ENCODE measurements around the gene RIN3. TPM values are rescaled to one million over a fixed set of nuclear protein-coding genes. Genes with fewer than 3 reads are reported as not detected.

Gene RIN3
- total RNA-seq, 4 donors from 2014 or later = 6.2 to 29.8 (median 12.2) TPM

DNA sequence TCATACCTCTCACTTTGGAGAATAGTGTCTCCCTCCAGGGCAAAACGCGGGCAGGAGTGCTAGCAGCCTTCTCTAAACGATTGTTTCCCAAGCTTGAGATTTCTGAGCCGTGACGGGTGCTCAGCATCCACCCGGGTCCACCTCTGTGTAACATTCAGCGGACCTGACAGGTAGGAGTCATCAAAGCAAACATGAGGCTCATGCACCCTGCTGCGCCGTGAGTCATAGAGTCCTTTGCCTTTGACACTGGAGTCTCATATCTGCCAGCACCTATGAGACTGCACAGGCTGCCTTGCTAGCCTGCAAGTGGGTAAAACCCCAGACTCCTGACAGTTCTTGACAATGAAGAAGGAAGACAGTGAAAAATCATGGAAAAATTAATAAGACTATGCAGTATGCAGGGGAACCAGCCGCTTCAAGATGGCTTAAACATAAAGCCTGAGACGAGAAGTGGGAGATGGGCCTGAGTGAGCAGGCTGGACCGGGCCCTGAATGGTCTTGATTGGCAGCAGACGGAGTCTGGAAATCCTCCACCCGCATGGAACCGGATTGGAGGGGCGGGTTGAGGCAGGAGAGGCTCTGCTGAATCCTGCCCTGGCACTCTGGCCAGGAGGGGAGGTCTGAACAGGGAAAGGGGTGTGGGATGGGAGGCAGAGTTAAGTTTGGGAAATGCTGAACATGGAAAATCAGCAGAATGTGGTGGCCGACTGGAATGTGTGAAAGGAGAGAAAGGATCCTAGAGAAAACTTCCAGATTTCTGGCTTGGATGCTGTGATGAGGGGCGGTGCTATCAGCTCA, 180.6 kb downstream of the RIN3 start:
- Histone ChIP-seq H3K27ac (no peak overlapping the region), H3K27me3 (no peaks in the 10 kb centered on the region), H3K36me3 (no peaks in the 10 kb centered on the region), H3K9me3 (no peaks in the 10 kb centered on the region), H3K4me1 (no peaks in the 10 kb centered on the region), H3K4me3 (no peak overlapping the region)
- no peak for DNase-seq
- TF ChIP-seq POLR2A (IDR thresholded peaks at IDR 0.05) = no peak
- TF ChIP-seq, protein P1, sequence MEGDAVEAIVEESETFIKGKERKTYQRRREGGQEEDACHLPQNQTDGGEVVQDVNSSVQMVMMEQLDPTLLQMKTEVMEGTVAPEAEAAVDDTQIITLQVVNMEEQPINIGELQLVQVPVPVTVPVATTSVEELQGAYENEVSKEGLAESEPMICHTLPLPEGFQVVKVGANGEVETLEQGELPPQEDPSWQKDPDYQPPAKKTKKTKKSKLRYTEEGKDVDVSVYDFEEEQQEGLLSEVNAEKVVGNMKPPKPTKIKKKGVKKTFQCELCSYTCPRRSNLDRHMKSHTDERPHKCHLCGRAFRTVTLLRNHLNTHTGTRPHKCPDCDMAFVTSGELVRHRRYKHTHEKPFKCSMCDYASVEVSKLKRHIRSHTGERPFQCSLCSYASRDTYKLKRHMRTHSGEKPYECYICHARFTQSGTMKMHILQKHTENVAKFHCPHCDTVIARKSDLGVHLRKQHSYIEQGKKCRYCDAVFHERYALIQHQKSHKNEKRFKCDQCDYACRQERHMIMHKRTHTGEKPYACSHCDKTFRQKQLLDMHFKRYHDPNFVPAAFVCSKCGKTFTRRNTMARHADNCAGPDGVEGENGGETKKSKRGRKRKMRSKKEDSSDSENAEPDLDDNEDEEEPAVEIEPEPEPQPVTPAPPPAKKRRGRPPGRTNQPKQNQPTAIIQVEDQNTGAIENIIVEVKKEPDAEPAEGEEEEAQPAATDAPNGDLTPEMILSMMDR (IDR thresholded peaks at IDR 0.05) = no peak
- intact Hi-C loops (cut with DNase I; ENCODE audit: low total_unique reads) = no loop called here

DNA sequence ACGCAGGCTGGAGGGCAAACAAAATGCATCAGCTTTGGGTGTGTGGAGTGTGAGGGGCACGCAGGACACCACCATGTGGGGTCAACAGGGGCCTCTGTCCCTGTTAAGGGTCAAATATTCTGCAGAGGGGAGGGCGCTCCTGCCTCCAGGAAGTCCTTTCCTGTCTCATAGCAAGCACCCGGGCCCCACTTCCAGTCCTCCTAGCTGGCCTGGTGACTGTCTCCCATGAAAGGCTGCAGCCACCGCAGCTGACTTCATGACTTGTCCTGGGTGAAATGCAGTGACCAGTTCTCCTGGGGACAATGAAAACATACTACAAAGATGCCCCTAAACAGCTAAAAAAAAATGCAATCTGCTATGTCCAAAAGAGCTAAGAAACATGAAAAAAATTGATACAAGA, 181.2 kb downstream of the RIN3 start:
- TF ChIP-seq, protein P1 (IDR thresholded peaks at IDR 0.05) = no peak
- TF ChIP-seq POLR2A (IDR thresholded peaks at IDR 0.05) = no peak
- intact Hi-C loops (cut with DNase I; ENCODE audit: low total_unique reads) = no loop called here
- Histone ChIP-seq H3K9me3 (no peaks in the 10 kb centered on the region), H3K36me3 (no peaks in the 10 kb centered on the region), H3K4me1 (no peaks in the 10 kb centered on the region), H3K27ac (no peak overlapping the region), H3K4me3 (no peak overlapping the region), H3K27me3 (no peaks in the 10 kb centered on the region)
- no peak for DNase-seq

DNA sequence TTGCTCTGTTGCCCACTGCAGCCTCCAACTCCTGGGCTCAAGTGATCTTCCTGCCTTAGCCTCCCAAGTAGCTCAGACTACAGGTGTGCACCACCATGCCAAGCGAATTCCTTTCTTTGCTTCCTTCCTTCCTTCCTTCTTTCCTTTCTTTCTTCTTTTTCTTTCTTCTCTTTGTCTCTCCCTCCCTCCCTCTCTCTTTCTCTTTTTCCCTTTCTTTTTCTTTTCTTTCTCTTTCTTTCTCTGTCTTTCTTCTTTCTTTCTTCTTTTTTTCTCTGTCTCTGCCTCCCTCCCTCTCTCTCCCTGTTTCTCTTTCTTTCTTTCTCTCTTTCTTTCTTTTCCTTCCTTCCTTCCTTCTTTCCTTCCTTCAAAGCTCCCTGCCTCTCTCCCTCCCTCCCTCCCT, 182.0 kb downstream of the RIN3 start:
- intact Hi-C loops (cut with DNase I; ENCODE audit: low total_unique reads) = no loop called here
- DNase-seq = no peak

DNA sequence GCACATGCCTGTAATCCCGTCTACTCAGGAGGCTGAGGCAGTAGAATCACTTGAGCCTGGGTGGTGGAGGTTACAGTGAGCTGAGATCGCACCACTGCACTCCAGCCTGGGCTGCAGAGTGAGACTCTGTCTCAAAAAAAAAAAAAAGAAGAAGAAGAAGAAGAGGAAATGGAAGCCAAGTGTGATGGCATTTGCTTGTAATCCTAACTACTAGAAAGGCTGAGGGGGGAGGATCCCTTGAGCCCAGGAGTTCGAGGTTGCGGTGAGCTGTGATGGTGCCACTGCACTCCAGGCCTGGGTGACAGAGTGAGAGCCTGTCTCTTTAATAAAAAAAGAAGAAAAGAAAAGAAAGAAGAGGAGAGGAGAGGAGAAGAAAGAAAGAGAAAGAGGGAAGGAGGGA, 182.8 kb downstream of the RIN3 start:
- Histone ChIP-seq H3K27me3 (no peaks in the 10 kb centered on the region), H3K4me1 (no peaks in the 10 kb centered on the region), H3K36me3 (no peaks in the 10 kb centered on the region), H3K9me3 (no peaks in the 10 kb centered on the region), H3K27ac (no peak overlapping the region), H3K4me3 (no peak overlapping the region)
- TF ChIP-seq, protein P1 (IDR thresholded peaks at IDR 0.05) = no peak
- no peak for TF ChIP-seq POLR2A (IDR thresholded peaks at IDR 0.05)
- intact Hi-C loops (cut with DNase I; ENCODE audit: low total_unique reads) = no loop called here
- no peak for DNase-seq

More for the DNA sequence above, 182.0 kb downstream of the RIN3 start:
- Histone ChIP-seq H3K4me1 (no peaks in the 10 kb centered on the region), H3K9me3 (no peaks in the 10 kb centered on the region), H3K36me3 (no peaks in the 10 kb centered on the region), H3K4me3 (no peak overlapping the region), H3K27me3 (no peaks in the 10 kb centered on the region), H3K27ac (no peak overlapping the region)
- TF ChIP-seq, protein P1 (IDR thresholded peaks at IDR 0.05) = no peak

DNA sequence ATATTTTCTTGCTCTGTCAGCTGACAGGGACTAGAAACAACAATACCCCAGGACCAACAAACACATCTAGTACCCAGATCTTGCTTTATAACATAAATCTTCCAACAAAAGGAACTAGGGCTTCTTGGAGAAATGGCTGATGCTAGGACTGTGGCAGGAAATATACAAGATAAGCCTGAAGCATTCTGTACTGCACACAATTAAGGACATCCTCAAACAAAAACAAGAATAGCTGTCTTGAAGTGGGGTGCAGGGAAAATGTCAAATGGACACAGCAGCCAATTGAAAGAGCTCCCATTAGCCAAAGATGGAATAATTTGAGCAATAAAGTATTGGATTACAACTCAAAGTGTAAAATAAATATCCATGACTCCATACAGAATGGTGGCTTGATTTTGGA, 184.8 kb downstream of the RIN3 start:
- Histone ChIP-seq H3K27ac (no peak overlapping the region), H3K4me1 (no peaks in the 10 kb centered on the region), H3K36me3 (no peaks in the 10 kb centered on the region), H3K9me3 (no peaks in the 10 kb centered on the region), H3K27me3 (no peaks in the 10 kb centered on the region), H3K4me3 (no peak overlapping the region)
- TF ChIP-seq POLR2A (IDR thresholded peaks at IDR 0.05) = no peak
- TF ChIP-seq, protein P1 (IDR thresholded peaks at IDR 0.05) = no peak
- DNase-seq = no peak
- intact Hi-C loops (cut with DNase I; ENCODE audit: low total_unique reads) = no loop called here
